Ovary (tissue), 3 donors: Measurements from ENCODE around the gene OR2T8.

Source experiments
- CTCF ChIP-seq, 3 donors: fragments of 450-650 bp in 2 of 3; fragments of 200-600 bp in 1 of 3; IDR thresholded peaks; one replicate each; pipeline versions ENCODE4 v1.5.1 to v1.8.0; 2016 to 2022; ENCODE audit warnings: antibody characterized with exemption in 3 of 3, mild to moderate bottlenecking in 1 of 3
- EP300 ChIP-seq: sonication (generic); formaldehyde crosslinking; IDR thresholded peaks from one replicate; pipeline ENCODE4 v1.6.1; 2017; ENCODE audit warnings: antibody characterized with exemption
- donor health status: DM: no; HTN: no; CAD: no.

- no peak for TF ChIP-seq CTCF (IDR thresholded peaks at IDR 0.05)
- no peak for TF ChIP-seq EP300
Measured at GRCh38 chr1:247895163-247895637, 24.9 kb upstream of the OR2T8 start, which contains the start of gene OR2W3.
